Measurements from ENCODE around the gene PTPN12.
"Not testable (repeated sequence)": the region's sequence is repeated elsewhere in the genome, so short reads cannot be mapped to it uniquely, and the experiment has no call there.

PTPN12 gene
- 38.9 to 355 (median 94.1) reads per million in 18 experiments for total RNA-seq

DNA sequence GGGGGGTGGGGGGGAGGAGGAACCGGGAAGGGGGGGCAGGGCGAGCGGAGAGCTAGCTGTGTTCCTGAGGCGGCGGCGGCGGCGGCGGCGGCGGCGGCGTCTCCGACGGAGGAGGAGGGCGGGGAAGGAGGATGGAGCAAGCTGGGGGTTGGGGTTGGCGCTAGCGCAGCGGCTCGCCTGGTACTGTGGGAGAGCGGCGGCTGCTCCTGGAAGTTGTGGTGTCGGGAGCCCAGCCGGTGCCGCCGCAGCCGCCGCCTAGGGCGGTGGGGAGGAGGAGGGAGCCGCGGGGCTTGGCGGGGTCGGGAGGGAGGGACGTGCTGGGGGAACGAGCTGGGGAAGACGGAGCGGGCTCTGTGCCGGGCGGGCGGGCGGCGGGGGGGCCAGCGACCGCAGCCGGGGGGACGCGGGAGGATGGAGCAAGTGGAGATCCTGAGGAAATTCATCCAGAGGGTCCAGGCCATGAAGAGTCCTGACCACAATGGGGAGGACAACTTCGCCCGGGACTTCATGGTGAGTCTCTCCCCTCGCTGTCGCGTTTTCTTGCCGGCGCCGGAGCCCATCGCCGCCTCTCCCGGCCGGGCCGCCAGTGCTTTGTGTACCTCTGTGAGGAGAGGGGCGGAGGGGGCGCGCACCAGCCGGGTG is at the start of gene PTPN12:
Gene PTPN12 (plus strand): TSS at position 160 of the 642 bp plus-strand sequence. CDS start 252 bp downstream, at position 412.
- DNase-seq, result no peak

DNA sequence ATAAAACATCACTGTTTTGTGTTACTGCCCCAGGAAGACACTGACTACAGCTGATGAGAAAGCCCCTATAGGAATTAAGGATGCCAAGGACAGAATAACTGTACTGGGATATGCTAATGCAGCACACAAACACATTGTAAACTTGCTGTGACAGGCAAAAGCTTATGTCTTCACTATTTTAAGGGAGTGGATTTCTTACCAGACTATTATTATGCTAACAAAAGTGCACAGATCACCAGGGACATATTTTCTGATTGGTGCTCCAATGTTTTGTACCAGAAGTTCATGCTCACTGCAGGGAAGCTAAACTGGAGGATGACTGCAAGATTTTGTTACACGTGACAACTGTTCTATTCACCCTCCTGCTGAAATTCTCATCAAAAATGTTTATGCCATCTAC is 48.1 kb upstream of the PTPN12 start:
- DNase-seq, result no peak

DNA sequence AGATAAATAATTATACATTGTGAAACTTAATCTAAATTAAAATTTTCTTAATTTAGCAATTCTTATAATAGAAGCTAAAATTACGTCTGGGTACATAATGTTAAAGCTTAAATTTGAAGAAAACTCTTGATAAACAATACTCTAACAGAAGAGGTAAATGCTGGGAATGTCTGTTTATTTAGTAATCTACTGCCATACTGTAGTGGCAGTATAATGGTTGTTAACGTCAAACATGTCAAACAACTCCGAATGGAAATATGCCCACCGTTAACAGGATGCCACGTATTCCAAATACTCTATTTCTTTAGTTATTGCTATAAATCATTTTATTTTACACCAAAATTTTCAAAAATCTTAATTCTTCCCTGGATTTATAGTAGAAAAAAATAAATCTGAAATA is 40.0 kb upstream of the PTPN12 start:
- no peak for DNase-seq

DNA sequence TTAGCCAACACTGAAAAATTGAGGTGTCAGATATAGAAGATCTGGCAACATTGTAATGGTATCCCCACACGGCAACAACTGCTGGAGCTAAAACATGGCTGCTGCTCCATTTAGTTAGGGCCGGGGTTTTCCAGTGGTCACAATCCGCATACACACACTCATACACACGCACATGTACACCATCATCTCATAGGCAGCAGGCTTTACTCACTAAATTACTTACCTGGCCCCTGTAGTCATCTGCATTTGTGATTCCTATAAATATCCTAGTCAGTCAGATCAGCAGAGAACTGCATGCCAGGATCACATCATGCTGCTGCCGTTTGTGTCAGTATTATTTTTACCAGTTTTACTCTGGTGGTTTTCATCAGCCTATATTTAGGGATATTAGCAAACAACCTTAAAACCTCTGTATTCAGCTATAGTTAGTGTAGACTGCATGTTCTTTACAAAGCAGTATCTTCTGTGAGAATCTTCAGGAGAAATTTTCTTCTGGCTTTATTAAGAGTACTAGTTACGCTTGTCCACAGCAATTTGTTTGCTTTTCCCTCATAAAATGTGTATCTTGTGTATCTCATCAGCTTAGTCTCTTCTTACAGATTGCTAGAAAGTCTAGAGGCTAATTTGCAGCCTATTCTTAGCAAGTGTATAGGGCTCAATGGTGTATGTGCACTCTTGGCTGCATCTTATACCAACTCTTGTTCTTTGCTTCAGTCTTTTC is 38.3 kb upstream of the PTPN12 start:
- no peak for DNase-seq

DNA sequence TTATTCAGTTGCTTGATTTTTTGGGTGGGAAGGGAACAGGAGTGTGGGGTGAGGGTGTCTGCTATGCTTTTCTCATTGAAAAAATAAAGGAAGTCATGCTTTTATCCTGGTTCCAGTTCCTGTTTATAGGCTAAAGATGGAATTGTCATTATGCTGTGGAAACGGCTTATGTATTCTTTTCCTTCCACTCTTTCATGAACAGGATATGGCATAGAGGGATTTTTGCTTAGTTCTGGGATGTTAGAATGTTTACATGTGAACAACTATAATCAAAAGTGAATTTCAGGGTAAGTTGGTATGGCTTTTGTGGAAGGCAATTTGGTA is 35.9 kb upstream of the PTPN12 start:
- DNase-seq, result no peak

DNA sequence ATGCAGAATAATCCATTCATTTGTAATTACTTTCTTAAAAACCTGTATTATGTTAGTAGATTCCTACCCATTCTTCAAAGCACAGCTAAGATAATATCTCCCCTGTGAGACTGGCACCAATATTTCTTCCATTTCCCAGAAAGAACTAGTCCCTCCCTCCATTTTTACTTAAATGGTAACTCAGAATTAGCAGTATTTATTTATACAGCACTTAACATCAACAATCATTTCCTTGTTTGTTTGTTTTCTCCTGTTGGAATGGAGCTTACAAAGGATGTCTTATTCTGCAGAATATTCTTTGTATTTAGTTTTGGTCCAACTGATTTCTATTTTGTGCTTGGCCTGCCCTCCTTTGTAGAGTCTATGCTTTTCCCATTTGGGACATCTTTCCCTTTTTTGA is 32.1 kb upstream of the PTPN12 start:
- DNase-seq, result no peak

DNA sequence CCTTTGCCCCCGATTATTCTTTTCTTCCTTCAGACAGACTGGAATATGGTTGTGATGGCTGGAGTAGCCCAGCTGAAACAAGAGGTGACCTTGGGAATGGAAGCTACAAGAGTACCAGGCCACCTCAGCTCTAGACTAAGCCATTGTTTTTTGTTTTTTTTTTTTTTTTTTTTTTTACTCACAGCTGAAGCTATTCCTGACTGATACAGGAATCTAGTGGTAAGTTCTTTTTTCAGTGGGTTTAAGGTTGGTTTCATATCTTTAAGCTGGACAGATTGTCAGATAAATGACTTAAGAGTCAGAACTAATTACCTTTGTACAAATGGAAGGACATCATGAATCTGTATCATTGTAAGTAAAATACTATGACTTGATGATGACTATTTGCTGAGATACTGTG is 30.2 kb upstream of the PTPN12 start:
- no peak for DNase-seq

DNA sequence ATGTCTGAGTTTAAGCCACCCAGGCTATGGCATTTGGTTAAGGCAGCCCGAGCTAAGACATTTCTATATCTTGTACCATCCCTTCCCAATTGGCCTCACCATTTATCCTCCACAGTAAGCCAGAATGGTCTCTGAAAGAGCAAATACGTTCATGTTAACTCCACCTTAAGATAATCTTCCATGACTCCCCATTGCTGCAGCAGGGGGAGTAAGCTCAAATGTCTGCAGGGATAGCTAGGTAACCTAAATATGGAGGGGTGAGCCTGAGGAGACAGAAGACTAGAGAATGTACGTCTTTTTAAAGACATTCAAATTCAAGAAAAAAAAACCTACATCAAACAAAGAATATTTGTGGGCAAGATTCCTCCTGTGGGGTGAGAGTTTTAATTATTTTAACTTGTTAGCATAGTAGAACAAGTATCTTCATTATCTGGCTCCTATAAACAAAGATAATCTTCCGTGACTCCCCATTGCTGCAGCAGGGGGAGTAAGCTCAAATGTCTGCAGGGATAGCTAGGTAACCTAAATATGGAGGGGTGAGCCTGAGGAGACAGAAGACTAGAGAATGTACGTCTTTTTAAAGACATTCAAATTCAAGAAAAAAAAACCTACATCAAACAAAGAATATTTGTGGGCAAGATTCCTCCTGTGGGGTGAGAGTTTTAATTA is 24.0 kb upstream of the PTPN12 start:
- not testable (repeated sequence) for DNase-seq

DNA sequence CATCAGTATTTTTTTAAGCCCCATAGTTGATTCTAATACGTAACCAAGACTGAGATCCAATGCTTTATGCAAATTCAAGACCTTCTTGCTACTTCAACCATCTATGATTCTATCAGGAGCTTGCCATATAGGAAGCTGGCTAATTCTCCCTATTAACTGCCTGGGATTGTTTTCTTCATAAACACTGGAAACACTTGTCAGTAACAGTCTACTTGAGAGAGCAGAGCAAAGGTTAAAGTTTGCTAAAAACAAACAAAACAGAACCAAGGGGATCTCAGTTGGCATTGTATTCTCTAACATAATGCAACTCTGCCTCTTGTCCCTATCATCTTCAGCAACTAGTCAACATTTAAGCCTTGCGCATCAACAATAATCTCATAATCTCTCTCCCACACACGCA is 21.0 kb upstream of the PTPN12 start:
- DNase-seq, result no peak

DNA sequence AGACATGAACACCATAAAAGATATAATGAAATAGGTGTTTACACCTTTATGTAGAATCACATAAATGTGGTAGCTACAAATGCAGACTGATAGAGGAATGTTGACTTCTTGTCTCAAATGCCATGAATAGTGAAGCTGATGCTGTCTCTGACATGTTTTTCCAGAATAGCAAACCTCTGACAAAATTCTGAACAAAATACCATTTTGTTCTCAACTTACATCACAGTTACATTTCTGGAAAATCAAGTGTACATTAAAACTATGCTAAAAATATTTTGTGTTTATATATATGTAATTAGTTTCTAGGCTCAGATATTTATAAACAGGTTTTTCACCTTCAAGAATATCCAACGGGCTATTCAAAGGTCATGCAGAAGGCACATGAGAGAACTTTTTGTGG is 16.8 kb upstream of the PTPN12 start:
- DNase-seq, result no peak

DNA sequence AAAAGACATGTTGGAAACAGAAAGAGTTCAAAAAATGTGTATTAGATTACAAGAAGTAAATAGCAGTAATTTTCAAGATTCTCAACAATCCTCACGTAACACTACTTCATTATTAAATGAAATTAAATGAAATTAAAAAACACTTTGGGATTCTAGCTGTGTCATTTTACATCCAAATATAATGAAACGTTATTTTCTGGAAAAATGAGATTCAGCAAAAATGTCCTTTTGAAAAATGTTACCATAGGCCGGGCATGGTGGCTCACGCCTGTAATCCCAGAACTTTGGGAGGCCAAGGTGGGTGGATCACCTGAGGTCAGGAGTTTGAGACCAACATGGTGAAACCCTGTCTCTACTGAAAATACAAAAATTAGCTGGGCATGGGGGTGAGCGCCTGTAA is 15.6 kb upstream of the PTPN12 start:
- DNase-seq, result not testable (repeated sequence)

DNA sequence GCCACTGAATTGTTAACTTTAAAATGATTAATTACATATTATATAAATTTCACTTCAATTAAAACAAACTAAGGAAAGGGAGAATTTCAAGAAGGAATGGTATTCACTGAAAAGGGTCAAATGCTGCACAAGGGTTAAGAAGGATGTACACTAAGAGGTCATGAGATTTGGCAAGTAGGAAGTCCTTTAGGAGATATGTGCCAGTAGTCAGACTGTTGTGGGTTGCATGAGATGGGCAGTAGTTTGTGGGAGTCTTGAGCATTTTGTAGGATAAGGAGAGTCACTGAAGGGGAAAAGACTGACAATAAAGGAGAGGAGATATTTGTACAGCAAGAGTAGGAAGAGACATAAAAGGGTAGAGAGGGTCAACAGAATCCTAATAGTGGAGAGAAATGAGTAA is 12.4 kb upstream of the PTPN12 start:
- peak; percentile 73 to 82 for DNase-seq

DNA sequence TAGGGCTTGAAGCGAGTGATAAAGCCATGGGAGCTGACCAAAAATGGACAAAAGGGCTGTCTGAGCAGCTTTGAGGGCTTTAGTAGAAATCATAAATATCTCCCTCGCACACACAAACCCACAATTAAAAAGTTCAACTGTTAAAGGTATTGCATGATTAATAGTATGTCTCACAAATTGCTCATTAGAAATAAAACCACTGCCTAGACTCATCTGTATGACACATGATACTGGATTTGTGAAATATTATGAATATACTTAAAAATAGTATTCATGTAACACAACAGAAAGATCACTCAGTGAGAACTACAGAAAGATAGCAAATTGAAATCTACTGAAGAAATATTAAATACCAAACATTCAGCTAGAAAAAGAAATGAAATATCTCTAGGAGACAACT is 11.9 kb upstream of the PTPN12 start:
- DNase-seq, result peak in 1 of 2 donors; percentile 56

DNA sequence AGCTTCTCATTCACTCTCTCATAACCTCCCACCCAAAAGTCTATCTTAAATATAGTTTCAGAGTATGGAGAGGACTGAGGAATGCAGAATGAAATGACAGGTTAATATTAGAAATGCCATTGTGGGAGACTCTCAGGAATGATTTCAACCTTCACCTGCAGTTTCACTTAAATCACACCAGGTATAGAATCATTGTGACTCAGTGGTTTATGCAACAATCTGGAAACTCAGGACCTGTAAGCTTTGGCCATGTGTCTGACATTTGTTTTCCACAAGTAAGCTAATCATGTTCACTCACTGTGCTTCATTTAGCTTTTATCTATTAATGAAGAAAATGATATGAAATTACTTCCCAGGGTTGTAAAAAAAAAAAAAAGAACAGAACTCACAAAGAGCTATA is 8.7 kb upstream of the PTPN12 start:
- DNase-seq, result no peak

DNA sequence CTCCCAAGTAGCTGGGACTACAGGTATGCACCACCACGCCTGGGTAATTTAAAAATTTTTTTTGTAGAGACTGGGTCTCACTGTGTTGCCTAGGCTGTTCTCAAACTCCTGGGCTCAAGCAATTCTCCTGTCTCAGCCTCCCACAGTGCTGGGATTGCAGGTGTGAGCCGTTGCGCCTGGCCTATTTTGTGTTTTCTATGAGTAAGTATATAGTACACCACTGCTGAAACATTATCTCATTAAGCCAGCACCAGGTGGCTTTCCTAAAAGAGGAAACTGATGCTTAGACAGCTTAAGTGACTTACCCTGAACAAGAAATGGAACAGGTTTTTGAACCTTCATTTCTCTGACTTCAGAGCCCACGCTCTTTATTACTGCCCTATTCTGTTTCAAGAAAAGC is 7.8 kb upstream of the PTPN12 start:
- no peak for DNase-seq

DNA sequence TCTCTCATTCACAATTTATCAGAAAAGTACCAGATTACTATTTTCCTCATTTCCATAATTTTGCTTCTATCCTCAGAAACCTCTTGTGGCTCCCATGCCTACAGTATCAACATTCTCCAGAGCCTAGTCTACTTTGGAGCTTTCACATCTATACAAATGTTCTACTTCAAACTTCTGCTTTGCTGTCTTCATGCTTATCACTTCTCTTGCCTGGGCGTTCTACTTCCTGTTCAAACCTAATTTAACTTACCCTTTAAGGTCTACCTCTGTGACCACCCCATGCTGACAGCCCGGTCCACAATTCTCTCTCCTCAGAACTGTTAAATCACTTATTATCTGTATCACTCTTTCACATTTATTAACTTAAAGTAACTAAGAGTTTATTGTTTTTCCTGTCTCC is 6.1 kb upstream of the PTPN12 start:
- peak; percentile 31 to 52 for DNase-seq

DNA sequence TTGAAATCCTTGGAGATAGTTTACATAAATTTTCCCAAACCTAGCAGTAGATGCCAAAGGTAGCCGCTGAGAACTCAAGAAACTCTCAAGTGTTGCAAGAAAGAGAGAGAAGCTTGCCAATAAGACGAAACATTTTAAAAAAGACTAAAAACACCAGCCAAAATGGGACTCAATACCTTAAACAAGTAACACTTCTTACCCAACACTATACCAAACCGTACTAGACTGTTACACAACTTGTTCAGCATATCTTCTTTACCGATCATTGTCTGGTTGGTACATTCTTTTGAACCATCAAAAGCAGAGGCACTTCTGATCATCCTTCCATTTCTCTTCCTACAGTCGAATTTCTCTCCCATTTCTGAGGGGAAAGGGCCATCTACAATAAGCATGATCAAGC is 4.8 kb upstream of the PTPN12 start:
- no peak for DNase-seq

DNA sequence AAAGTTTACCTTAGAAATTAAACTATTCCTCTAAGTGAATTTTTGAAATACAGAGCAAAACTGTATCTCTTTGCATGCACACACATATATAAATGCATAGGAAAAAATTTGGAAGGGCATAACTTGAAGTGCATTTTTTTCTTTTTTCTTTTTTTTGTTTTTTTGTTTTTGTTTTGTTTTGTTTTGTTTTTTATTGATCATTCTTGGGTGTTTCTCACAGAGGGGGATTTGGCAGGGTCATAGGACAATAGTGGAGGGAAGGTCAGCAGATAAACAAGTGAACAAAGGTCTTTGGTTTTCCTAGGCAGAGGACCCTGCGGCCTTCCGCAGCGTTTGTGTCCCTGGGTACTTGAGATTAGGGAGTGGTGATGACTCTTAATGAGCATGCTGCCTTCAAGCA is 4.4 kb upstream of the PTPN12 start:
- not testable (repeated sequence) for DNase-seq

DNA sequence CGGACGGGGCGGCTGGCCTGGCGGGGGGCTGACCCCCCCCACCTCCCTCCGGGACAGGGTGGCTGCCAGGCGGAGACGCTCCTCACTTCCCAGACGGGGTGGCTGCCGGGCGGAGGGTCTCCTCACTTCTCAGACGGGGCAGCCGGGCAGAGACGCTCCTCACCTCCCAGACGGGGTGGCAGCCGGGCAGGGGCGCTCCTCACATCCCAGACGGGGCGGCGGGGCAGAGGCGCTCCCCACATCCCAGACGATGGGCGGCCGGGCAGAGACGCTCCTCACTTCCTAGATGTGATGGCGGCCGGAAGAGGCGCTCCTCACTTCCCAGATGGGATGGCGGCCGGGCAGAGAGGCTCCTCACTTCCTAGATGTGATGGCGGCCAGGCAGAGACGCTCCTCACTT is 3.0 kb upstream of the PTPN12 start:
- not testable (repeated sequence) for DNase-seq

DNA sequence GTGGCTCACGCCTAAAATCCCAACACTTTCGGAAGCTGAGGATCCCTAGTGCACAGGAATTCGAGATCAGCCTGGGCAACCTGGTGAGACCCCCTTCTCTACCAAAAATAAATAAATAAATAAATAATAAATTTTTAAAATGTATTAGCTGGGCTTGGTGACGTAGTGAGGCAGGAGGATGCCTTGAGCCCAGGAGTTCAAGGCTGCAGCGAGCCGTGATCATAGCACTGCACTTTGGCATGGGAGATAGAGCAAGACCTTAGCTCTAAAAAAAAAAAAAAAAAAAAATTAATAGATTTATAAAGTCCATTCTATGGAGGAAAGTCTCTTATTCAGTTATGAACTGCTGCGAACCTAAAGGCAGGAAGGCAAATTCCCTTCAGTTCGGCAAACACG is 1.1 kb upstream of the PTPN12 start:
- no peak for DNase-seq

DNA sequence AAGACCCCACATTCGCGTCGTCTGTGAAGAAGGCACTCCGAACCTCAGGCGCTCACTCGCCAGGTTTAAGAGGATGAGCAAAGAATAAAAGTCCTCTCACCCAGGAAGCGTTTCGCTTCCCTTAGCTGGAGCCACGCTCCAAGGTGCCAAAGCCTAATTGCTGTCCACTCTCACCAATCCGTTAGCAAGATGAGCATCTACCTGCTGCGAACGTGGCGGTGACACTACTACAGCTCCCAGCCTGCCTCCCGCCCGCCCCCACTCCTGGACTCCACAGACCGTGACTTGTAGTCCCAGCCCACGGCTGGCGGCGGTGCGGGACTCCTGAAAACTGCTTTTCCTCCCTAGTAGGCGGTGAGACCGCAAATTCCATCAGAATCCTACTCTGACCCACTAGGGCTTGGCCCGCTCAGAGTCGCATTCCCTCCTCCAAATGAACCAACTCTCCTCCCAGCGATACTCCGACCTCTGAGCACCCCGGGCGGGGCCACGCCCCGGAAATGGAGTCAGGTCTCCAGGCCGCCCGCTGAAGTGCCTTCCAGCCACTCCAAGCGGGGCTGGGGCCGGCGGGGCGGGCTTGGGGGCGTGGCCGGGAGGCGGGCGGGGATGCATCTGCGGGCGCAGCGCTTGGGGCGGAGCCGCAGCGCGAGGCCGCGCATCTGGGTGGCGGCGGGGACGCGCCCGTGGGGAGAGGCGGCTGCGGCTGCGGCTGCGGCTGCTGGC is 521 bp upstream of the PTPN12 start:
- DNase-seq, result peak; percentile 98

DNA sequence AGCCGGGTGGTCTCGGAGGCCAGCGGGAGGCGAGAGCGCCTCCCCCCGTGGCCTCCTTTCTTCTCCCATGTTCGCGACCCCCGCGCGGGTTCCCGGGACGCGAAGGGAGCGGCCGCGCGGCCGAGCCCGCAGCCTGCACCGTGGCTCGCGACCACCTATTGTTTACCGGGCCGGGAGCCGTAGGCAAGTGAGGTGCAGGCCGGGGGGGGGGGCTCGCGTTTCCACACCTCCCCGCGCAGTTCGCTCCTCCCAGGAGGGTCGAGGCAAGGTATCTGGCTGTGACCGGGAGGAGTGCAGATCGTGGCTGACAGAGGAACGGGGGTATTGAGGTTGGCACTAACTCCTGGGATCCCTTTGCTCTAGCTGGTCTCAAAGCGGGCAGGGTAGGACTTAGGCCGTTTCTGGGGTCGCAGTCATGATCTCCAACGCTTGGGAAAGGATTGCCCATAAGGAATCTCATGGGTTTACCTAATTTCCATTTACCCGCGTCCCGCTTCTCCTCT is 734 bp downstream of the PTPN12 start:
- peak in 1 of 2 donors; percentile 19 for DNase-seq
